GM18520 (cell line): ENCODE data around the gene MTA2.

ENCODE experiments used
- ATAC-seq: cut with Tn5 transposase; IDR thresholded peaks from one replicate; pipeline ENCODE4 v1.9.1; 2021; ENCODE audit not compliant: unreplicated experiment

MTA2 gene

GRCh38 chr11:62547691-62548281, 53.9 kb downstream of the MTA2 start:
- ATAC-seq = no peak

- ATAC-seq = no peak
These were observed 54.6 kb downstream of the MTA2 start for GRCh38 chr11:62546929-62547625.

- ATAC-seq = no peak
These were observed 55.3 kb downstream of the MTA2 start, which contains the start of gene AHNAK for GRCh38 chr11:62546244-62546928. Gene AHNAK (minus strand): TSS chr11:62546806. CDS start chr11:62536098, 10,708 bp downstream.

GRCh38 chr11:62545437-62546243, 56.0 kb downstream of the MTA2 start:
- ATAC-seq = no peak

- ATAC-seq = no peak
These were observed 56.9 kb downstream of the MTA2 start for GRCh38 chr11:62544581-62545436.

- ATAC-seq = no peak
These were observed 57.8 kb downstream of the MTA2 start for GRCh38 chr11:62543680-62544444.
